Effector memory CD4-positive, alpha-beta T cell (primary cell): Measurements from ENCODE around the gene TGM2.

ENCODE experiments used
- DNase-seq, 3 donors: peaks; one replicate each; pipeline ENCODE4 v3.0.0-alpha.2; 2020
- H3K27ac ChIP-seq: 2 replicates; pipeline ENCODE4 v1.7.0; 2013; ENCODE audit warnings: mild to moderate bottlenecking, low read length, moderate library complexity; ENCODE audit not compliant: insufficient read depth, poor library complexity, severe bottlenecking
- H3K27me3 ChIP-seq: replicated peaks from 2 replicates; pipeline ENCODE4 v1.7.0; 2013; ENCODE audit warnings: mild to moderate bottlenecking, low read length; ENCODE audit not compliant: insufficient read depth, control insufficient read depth, poor library complexity, severe bottlenecking
- H3K36me3 ChIP-seq: 2 replicates; pipeline ENCODE4 v1.7.0; 2013; ENCODE audit warnings: mild to moderate bottlenecking, low read length, moderate library complexity; ENCODE audit not compliant: control insufficient read depth, insufficient read depth
- H3K4me1 ChIP-seq: 2 replicates; pipeline ENCODE4 v1.7.0; 2013; ENCODE audit warnings: low read length, mild to moderate bottlenecking; ENCODE audit not compliant: control insufficient read depth, insufficient read depth, poor library complexity, severe bottlenecking
- H3K4me3 ChIP-seq: 2 replicates; pipeline ENCODE4 v1.7.0; 2013; ENCODE audit warnings: low read length, low read depth, mild to moderate bottlenecking; ENCODE audit not compliant: insufficient read depth, poor library complexity, severe bottlenecking
- H3K9me3 ChIP-seq: 2 replicates; pipeline ENCODE4 v1.7.0; 2013; ENCODE audit warnings: mild to moderate bottlenecking, low read length, moderate library complexity; ENCODE audit not compliant: control insufficient read depth

TGM2 gene

DNA sequence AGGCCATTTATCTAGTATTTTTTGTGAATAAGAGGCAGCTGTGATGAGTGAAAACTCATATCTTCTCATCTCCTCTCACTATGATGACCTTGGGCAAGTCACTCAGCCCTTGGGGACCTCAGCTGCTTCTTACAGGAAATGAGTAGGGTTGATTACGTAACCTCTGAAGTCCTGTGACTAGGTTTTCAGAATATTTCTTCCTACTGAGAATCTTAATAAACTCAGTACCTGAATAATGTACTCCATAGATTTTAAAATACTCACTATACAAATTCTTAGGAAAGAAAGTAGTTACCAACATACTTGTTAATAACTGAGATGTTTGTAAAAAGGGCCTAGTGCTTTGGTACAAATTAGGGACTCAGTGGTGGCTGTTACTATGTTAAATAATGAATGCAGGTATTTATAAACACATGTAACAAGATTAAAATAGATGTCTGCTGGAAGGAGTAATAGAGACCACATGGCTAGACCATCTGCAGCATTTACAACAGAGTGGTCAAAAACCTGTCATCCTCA lies 70.6 kb downstream of the TGM2 start:
- H3K9me3 ChIP-seq = no peaks in the 10 kb centered on the region
- no peaks in the 10 kb centered on the region for H3K27me3 ChIP-seq
- no peak overlapping the region for H3K4me3 ChIP-seq
- peaks cover 10% of the 10 kb centered on the region for H3K36me3 ChIP-seq
- no peak overlapping the region for H3K27ac ChIP-seq
- H3K4me1 ChIP-seq = no peaks in the 10 kb centered on the region
- DNase-seq = peak in 2 of 3 donors; percentile 9 to 13

DNA sequence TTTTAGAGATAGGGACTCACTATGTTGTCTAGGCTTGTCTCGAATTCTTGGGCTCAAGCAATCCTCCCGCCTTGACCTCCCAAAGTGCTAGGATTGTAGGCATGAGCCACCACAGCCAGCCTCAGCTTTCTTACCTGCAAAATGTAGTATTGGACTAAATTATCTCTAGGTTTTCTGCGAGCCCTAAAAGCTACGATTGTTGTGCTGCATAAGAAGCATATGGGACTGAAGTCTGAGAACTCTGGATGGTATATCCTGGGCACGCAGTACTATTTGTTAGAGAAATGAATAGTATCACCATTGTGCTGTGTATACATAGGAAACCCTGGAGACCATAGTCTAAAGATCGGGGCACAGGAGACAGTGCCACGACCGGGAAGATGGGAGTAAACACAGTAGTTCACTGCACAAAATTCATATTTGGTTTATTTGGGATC lies 71.4 kb downstream of the TGM2 start:
- Histone ChIP-seq H3K4me3 (no peak overlapping the region), H3K4me1 (no peaks in the 10 kb centered on the region), H3K27ac (no peak overlapping the region), H3K9me3 (no peaks in the 10 kb centered on the region), H3K36me3 (peaks cover 12% of the 10 kb centered on the region), H3K27me3 (no peaks in the 10 kb centered on the region)
- DNase-seq = no peak

DNA sequence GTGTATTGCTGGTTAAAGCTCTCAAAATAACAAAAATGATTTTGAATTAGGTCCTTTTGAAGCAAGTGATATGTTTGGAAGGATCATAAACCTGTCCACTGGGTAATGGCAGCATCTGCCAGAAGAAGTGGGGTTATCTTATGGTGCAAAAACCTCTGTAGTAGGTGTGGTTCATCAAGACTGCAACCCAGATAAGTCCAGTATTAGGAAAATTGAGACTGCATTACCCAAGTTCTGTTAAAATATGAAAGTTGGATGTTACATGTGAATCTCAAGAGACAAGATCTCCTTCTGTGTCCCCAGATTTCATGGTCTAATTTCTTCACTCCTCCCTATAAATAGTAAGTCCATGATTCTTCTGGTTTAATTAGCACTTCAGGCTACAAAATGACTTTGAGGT lies 72.2 kb downstream of the TGM2 start:
- H3K4me1 ChIP-seq = no peaks in the 10 kb centered on the region
- no peaks in the 10 kb centered on the region for H3K27me3 ChIP-seq

DNA sequence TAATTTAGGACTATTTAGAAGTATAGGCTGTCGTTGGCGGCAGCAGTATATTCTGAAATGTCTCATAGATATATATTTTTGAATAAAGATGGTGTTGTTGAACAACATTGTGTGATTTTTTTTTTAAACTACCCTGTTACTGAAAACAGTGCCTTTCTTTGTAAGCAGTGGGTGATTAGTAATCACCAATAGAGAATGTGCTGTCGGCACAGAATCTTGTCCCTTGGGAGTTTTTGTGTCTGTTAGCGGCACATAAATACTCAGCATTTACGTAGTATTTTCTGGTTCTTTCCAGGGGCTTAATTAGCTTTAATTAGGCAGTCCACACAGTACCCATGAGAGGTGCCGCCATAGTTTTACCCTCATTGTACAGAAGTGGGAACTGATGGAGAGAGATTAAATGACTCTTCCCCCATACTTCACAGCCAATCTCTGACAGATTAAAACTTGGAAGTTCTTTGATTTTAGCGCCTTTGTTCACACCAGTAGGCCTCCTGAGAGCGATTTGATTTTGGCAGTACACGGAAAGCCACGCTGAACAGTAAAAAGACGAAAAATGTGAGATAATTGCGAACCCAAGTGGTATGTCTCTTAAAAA lies 72.7 kb downstream of the TGM2 start:
- Histone ChIP-seq H3K9me3 (no peaks in the 10 kb centered on the region), H3K4me1 (no peaks in the 10 kb centered on the region), H3K27me3 (no peaks in the 10 kb centered on the region), H3K27ac (no peak overlapping the region), H3K4me3 (no peak overlapping the region), H3K36me3 (peaks cover 25% of the 10 kb centered on the region)
- no peak for DNase-seq

More for the DNA sequence above, 72.2 kb downstream of the TGM2 start:
- Histone ChIP-seq H3K27ac (no peak overlapping the region), H3K9me3 (no peaks in the 10 kb centered on the region), H3K36me3 (peaks cover 19% of the 10 kb centered on the region), H3K4me3 (no peak overlapping the region)
- no peak for DNase-seq

DNA sequence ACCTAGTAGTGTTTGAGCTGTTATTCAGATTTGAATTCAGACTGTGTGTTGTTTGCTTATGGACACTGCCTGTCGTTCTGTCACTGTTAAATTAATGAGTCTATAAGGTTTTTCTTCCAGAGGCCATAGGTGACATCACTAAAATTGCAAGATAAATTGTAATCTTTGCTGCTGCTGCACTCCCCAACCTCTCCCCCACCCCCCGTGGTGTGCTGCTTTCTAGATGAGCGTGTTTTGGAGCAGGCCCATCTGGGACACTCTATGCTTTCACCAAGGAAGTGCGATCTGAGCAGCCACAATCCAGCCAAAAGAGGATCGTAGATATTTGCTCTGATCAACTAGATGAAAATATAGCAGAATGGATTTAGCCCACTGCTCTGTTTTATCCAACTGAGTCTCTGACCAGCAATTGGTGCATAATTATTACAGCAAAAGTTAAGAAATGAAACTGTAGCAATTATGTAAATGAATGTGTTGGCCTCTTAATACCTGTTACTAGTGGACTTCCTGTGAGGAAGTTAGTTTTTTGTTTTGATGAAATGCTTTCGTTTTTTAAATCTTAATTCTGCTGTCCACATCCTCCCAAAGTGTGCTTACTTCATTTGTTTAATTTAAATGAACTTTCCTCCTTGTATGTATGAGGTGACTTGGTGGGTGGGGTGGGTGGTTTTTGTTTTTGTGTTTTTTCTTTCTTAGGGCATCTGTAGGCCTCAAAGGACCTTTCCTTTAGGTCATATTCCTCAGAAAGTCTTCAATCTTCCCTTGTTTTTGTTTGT lies 73.4 kb downstream of the TGM2 start:
- Histone ChIP-seq H3K4me1 (no peaks in the 10 kb centered on the region), H3K27me3 (no peaks in the 10 kb centered on the region), H3K36me3 (peaks cover 32% of the 10 kb centered on the region), H3K27ac (no peak overlapping the region), H3K9me3 (no peaks in the 10 kb centered on the region), H3K4me3 (no peak overlapping the region)
- DNase-seq = no peak

DNA sequence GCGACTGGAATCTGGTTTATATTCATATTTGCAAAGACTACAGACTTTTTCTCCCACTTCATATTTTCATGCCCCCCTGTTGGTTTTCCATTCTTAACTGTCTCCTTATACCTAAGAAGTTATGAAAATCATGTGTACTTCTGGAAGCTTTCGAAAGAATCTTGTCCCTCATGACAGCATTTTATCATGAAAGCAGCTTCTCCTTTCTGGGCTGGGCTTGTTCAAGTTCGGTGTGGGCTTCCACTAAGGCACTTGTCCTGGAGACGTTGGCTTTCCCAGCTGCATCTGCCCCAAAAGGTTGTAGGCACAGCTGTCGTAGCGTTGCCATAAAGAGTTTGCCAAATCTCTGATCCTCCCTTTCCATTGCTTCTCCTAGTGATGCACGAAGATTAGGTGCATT lies 75.0 kb downstream of the TGM2 start:
- no peak for DNase-seq
- Histone ChIP-seq H3K4me3 (no peak overlapping the region), H3K27me3 (no peaks in the 10 kb centered on the region), H3K4me1 (no peaks in the 10 kb centered on the region), H3K9me3 (no peaks in the 10 kb centered on the region), H3K27ac (no peak overlapping the region), H3K36me3 (peaks cover 46% of the 10 kb centered on the region)

DNA sequence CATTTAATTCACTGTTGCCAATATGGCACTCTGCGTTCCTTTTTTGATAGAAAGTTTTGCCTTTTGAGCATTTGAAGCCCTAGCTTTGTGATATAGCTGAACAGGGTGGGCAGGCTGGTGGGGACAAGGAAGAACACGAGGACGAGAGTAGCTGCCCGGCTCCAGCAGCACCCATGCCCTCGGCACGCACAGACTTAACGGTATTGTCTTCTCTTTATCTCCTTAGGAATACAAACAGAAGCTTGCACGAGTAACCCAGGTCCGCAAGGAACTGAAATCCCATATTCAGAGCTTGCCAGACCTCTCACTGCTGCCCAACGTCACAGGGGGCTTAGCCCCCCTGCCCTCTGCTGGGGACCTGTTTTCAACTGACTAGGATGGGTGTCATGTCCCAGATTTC lies 75.6 kb downstream of the TGM2 start:
- no peak overlapping the region for H3K27ac ChIP-seq
- no peaks in the 10 kb centered on the region for H3K9me3 ChIP-seq
- no peaks in the 10 kb centered on the region for H3K27me3 ChIP-seq
- H3K4me1 ChIP-seq = no peaks in the 10 kb centered on the region
- H3K36me3 ChIP-seq = peaks cover 51% of the 10 kb centered on the region
- H3K4me3 ChIP-seq = no peak overlapping the region
- no peak for DNase-seq

DNA sequence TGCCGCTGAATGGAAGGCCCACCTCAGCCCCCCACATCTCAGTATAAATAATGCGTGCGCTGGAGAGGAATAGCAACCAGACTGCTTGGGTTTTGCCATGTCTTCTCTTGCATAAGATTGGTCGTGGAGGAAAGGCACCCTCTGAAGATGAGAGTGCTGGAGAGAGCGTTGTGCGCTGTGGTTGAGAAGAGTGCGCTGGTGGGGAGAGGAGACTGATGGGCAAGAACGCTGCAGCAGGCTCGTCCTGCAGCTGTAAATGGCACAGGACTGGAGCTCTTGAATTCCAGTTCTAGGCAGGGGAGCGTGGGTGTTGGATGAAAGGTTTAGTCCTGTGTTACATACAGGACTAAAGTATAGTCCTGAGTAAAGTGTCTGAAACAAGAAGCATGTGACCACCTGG lies 80.0 kb downstream of the TGM2 start:
- no peak overlapping the region for H3K4me3 ChIP-seq
- H3K36me3 ChIP-seq = peaks cover 62% of the 10 kb centered on the region
- H3K9me3 ChIP-seq = no peaks in the 10 kb centered on the region
- no peaks in the 10 kb centered on the region for H3K4me1 ChIP-seq
- H3K27me3 ChIP-seq = no peaks in the 10 kb centered on the region
- DNase-seq = no peak
- H3K27ac ChIP-seq = no peak overlapping the region

DNA sequence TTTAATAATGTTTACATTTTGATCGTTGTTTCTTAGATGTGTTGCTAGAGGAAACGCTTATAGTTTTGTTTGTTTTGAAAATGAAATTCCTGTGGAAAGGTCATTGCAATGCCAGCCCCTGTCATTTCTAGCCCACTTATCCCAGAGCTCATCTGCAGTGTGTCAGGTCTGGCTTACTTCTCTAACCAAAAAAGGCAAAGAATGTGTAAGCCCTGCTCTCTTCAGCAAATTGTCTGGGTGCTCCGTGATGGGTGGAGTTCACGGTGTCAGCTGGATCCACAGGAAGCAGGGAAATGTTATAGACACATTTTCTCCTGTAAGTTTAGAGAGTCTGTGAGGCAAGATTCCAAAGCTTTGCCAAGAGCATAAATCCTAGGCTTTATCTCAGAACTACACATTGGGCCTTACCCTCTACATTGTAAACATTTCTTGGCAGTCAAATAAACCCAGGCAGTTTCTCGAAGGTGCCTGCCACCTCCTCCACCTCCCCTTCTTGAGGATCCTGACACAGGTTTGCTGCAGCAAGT lies 80.6 kb downstream of the TGM2 start:
- Histone ChIP-seq H3K27ac (no peak overlapping the region), H3K27me3 (no peaks in the 10 kb centered on the region), H3K4me3 (no peak overlapping the region), H3K36me3 (peaks cover 59% of the 10 kb centered on the region), H3K4me1 (no peaks in the 10 kb centered on the region), H3K9me3 (no peaks in the 10 kb centered on the region)
- no peak for DNase-seq
